Stimulated activated CD8-positive, alpha-beta memory T cell treated with anti-CD3 and anti-CD28 coated beads, Interleukin-4, amount 100 ng/mL, for 4 hours (primary cell): Measurements from ENCODE around the gene LDB2.
A peak's percentile ranks its signal among the peaks of the same experiment; 100 is the strongest.

Experiments
- DNase-seq, 2 donors: peaks; one replicate each; pipeline ENCODE4 v3.0.0-alpha.2; 2020; ENCODE audit warnings: low read depth in 2 of 2, low spot score in 1 of 2

The LDB2 gene

GRCh38 chr4:16807355-16807754 lies 91.1 kb downstream of the LDB2 start:
- no peak for DNase-seq

DNA sequence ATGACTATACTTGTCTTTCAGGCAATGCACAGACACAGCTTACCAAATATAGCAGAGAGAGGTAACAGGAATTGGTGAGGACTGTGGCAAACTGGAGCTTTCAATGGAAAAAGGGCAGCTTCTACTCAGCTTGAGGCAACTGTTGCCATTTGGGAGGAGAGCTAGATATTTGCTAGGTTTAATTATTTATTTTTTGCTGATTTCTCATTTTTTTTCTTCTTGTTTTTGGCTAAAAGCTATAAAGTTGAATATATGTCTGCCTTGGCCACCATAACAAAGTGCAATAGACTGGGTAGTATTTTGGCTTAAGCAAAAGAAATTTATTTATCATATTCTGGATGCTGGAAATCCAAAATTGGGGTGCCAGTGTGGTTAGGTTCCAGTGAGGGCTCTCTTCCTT lies 93.9 kb downstream of the LDB2 start:
- DNase-seq = no peak

- no peak for DNase-seq
Observed at GRCh38 chr4:16802044-16802443, 96.4 kb downstream of the LDB2 start.

DNA sequence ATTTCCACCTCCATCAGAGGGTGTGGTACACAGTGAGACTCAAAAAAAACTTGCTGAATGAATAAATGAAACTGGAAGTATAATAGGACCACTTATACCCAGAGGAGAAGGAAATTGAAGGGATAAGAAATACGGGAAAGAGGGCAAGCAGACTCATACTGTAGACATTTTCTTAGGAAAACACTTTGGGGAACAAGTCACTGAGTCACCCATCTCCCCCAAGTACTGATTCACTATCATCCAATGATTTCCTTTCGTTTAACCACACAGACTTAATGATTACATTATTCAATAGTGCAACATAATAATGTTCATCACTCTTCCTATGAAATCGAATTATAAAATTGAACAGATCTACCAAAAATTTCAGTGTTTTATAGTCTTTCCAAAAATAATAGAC lies 97.1 kb downstream of the LDB2 start:
- no peak for DNase-seq

GRCh38 chr4:16794816-16795445 lies 103.5 kb downstream of the LDB2 start:
- peak in 1 of 2 donors; percentile 1 for DNase-seq

DNA sequence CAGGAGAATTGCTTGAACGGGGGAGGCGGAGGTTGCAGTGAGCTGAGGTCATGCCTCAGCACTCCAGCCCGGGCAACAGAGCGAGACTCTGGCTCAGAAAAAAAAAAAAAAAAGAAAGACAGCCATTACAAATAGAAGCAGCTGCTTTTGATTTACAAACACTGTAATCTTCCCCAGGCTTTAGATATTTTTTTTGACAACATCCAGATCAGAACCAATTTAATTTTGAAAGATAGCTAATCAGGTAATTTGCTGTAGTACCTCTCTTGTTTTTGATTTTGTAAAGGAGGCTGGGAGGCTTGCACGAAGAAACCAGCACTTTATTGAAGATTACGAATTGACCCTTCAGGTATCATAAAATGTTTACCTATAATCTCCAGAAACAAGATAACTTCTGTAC lies 107.0 kb downstream of the LDB2 start:
- no peak for DNase-seq

GRCh38 chr4:16790508-16790907 lies 107.9 kb downstream of the LDB2 start:
- no peak for DNase-seq

DNA sequence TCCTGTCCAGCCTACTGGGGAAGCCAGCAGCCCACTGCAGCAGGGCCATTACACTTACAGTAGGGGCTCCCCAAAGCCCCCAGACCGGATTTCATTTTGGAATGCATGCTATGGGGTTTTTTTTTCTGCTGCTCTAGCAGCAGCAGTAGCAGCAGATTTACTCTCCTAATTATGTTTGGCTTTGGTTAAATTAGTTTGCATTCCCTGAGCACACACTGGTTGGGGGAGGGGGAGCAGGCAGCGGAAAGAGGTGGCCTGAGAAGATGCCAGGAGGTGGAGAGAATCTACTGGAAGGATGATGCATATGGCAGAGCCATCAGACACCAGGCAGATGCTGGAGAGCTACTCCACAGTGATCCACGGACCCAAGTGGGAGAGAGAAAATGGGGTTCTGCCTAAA lies 109.6 kb downstream of the LDB2 start:
- DNase-seq = no peak

DNA sequence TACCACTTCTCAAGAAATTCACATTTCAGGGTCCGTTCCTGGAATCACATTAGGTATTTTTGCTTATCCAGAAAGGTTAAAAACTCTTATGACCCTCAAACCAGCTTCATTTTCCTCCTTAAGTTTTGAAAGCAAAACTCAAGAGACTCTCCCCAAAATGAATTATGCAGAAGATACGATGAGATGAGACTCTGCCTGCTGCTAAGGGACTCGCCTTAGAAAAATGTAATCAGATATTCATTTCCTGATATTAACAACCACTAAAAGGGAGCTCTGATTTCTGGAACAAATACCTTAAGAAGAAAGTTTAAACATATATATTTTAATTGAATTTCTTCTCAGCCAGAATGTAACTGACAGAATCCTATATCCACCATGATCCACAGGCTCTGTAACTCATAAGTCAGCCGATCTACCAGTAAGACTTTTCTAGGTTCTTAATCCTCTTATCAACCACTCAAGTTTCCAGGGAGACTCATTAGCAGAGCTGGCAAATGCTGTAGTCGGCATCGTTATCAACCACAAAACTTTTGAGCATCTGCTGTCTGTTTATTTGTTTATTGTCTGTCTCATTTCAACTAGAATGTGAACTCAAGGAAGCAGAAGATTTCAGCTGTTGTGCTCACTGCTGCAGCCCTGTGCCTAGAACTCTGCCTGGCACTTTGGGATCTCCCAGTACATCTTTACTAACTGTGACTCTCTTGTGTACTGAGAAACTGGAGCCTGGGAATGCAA lies 112.5 kb downstream of the LDB2 start:
- DNase-seq = no peak

GRCh38 chr4:16783119-16783518 lies 115.3 kb downstream of the LDB2 start:
- DNase-seq = no peak

DNA sequence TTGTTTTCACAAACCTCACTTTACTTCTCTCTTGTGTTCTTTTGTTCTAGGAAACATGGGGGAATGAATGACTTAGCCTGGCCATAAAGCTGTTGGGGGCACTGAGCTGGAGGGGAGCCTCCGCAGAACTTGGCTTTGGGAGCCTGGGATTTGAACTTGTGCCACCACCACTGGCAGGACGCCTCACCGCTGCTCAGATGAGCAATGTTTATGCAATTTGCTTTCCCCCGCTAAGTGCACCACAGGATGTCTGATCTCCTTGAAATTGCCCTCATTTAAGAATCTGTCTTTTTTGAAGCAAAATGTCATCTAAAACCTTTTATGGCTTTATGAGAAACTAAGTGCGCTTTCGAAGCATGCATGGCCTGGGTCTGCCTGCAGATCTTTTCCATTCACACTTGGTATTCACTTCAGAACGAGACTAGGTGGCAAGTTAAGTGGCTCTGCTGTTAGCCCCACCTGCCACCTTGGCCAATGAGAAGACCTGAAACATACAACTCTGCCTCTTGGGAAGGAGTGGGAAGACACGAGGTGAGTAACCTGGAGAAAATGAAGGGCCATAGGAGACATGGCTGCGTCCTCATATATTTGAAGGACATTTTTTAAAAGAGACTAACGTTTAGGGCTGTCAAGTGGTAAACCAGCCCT lies 119.3 kb downstream of the LDB2 start:
- DNase-seq = no peak

DNA sequence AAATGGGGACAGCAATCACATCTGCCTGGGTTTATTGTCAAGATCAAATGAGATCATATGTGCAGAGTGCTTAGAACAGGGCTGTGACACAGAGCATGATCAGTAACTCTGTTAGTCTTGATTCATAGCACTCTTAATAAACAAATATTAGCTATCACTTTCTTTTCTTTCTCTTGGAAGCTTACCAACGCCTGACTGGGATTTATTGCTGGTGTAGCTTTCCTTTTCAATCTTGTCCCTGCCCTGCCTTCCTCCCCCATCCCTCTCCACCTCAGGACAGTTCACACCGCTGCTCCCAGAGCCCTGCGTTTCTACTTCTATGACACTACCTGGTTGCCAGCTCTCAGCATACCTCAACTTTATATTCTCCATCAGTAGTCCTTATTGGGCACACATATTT lies 120.7 kb downstream of the LDB2 start:
- DNase-seq = no peak

- no peak for DNase-seq
Observed at GRCh38 chr4:16775411-16776154, 122.9 kb downstream of the LDB2 start.

DNA sequence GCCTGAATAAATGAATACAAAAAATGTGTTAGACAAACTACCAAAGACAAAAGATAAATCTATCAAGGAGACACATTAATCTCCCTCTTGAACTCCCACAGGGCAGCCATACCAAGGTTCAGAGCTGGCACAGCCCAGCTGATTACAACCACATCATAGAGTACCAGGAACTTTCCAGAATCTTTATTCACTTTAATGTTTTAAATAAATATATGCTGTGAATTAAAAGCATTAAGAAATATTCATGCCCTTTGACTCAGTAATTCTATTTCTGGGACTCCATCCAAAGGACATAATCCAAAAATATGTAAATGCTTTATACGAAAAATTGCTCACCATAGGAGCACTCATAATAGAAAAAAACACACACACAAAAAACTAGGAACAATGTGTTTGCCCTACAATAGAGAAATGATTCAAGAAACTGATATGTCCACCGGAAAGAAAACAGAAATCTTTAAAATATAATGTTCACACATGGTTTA lies 126.0 kb downstream of the LDB2 start:
- no peak for DNase-seq

- DNase-seq = no peak
Observed at GRCh38 chr4:16770710-16771285, 127.6 kb downstream of the LDB2 start.

- no peak for DNase-seq
Observed at GRCh38 chr4:16767861-16768260, 130.6 kb downstream of the LDB2 start.

DNA sequence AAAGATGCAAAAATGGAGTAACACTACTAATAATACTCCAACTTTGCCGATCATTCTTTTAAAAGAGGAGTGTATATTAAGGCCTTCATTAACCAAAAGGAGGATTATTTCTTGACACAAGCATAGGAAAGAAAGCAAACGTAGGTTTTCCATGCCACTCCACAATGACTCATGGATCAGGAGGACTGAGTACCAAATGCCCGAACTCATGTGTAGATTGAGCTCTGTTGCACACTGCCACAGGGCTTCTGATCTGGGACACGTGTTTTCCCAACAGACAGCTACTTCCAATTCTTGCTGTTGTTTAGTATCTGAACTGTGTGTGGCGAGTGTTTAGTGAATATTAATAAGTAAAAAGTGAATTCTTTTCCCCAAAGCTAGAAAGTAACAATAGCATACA lies 131.2 kb downstream of the LDB2 start:
- DNase-seq = no peak

GRCh38 chr4:16765546-16765945 lies 132.9 kb downstream of the LDB2 start:
- no peak for DNase-seq

- no peak for DNase-seq
Observed at GRCh38 chr4:16764622-16765021, 133.8 kb downstream of the LDB2 start.

GRCh38 chr4:16760617-16761363 lies 137.7 kb downstream of the LDB2 start:
- DNase-seq = no peak
